Keratinocyte (primary cell): Measurements from ENCODE around the gene OPHN1. TPM values are rescaled to one million over a fixed set of nuclear protein-coding genes. Genes with fewer than 3 reads are reported as not detected.

ENCODE experiments used
- DNase-seq: peaks from one replicate; pipeline ENCODE4 v3.0.0-alpha.2; 2011; ENCODE audit warnings: low read depth, missing footprints, low spot score
- FAIRE-seq: peaks from 2 replicates; lab custom pipeline; 2011; peaks lifted over from hg19 to GRCh38; lab: Jason Lieb, UNC
- H2AFZ ChIP-seq: 2 replicates; pipeline ENCODE4 v1.6.0; 2012; ENCODE audit warnings: low read length, control low read depth, inconsistent platforms; ENCODE audit not compliant: control insufficient read depth
- H3K27ac ChIP-seq: 2 replicates; pipeline ENCODE4 v1.5.1; 2011; ENCODE audit warnings: low read length; ENCODE audit not compliant: control insufficient read depth, insufficient read depth
- H3K27me3 ChIP-seq: 3 replicates; pipeline ENCODE4 v1.6.0; 2011; ENCODE audit warnings: low read length; ENCODE audit not compliant: control insufficient read depth, insufficient read depth; ENCODE audit errors: extremely low read depth
- H3K36me3 ChIP-seq, 2 experiments: 2 replicates in 1 of 2; 3 replicates in 1 of 2; pipeline ENCODE4 v1.5.1; 2011; ENCODE audit warnings: low read length in 2 of 2, mild to moderate bottlenecking in 1 of 2; ENCODE audit not compliant: control insufficient read depth in 2 of 2, insufficient read depth in 2 of 2; ENCODE audit errors: extremely low read depth in 1 of 2
- H3K4me1 ChIP-seq: 3 replicates; pipeline ENCODE4 v1.5.1; 2011; ENCODE audit warnings: low read length; ENCODE audit not compliant: control insufficient read depth, insufficient read depth; ENCODE audit errors: extremely low read depth
- H3K4me2 ChIP-seq: 3 replicates; pipeline ENCODE4 v1.6.0; 2011; ENCODE audit warnings: low read depth, low read length; ENCODE audit not compliant: control insufficient read depth, insufficient read depth; ENCODE audit errors: extremely low read depth
- H3K4me3 ChIP-seq, 3 experiments: fragments of 200-600 bp in 1 of 3; sonication (generic) in 1 of 3; 2 replicates in 2 of 3; 3 replicates in 1 of 3; pipeline ENCODE4 v1.5.1; 2011 to 2016; ENCODE audit warnings: low read length in 3 of 3, mild to moderate bottlenecking in 3 of 3, control low read depth in 2 of 3, inconsistent platforms in 1 of 3, low read depth in 1 of 3, mixed read lengths in 1 of 3, mixed run types in 1 of 3, moderate library complexity in 1 of 3; ENCODE audit not compliant: control insufficient read depth in 2 of 3, insufficient read depth in 2 of 3; ENCODE audit errors: extremely low read depth in 1 of 3
- H3K79me2 ChIP-seq: 2 replicates; pipeline ENCODE4 v1.6.0; 2012; ENCODE audit warnings: low read length; ENCODE audit not compliant: control insufficient read depth, insufficient read depth
- H3K9ac ChIP-seq: 3 replicates; pipeline ENCODE4 v1.6.0; 2011; ENCODE audit warnings: low read length; ENCODE audit not compliant: control insufficient read depth, insufficient read depth; ENCODE audit errors: extremely low read depth
- H3K9me1 ChIP-seq: 3 replicates; pipeline ENCODE4 v1.6.0; 2011; ENCODE audit warnings: low read length; ENCODE audit not compliant: control insufficient read depth, insufficient read depth; ENCODE audit errors: extremely low read depth
- H3K9me3 ChIP-seq: 2 replicates; pipeline ENCODE4 v1.5.1; 2012; ENCODE audit warnings: low read depth, low read length; ENCODE audit not compliant: control insufficient read depth
- H4K20me1 ChIP-seq: 3 replicates; pipeline ENCODE4 v1.6.0; 2011; ENCODE audit warnings: low read length; ENCODE audit not compliant: control insufficient read depth, insufficient read depth; ENCODE audit errors: extremely low read depth
- CTCF ChIP-seq, 3 experiments: IDR thresholded peaks in 1 of 3; conservative IDR thresholded peaks in 1 of 3; optimal IDR thresholded peaks in 1 of 3; 2 replicates in 2 of 3; 3 replicates in 1 of 3; pipeline versions ENCODE3 to v1.5.1; 2011; ENCODE audit warnings: low read length in 3 of 3, mild to moderate bottlenecking in 3 of 3, moderate library complexity in 2 of 3, control low read depth in 1 of 3, inconsistent platforms in 1 of 3; ENCODE audit not compliant: insufficient read depth in 2 of 3; ENCODE audit errors: extremely low read depth in 1 of 3
- EZH2 ChIP-seq: IDR thresholded peaks from one replicate; pipeline ENCODE4 v1.6.1; 2012; ENCODE audit warnings: inconsistent platforms, mild to moderate bottlenecking, low read length, moderate library complexity
- dilution Hi-C: fragments of 300-500 bp; cut with MboI; formaldehyde crosslinking; loops from one replicate; pipeline ENCODE4 v1.7.0; 2020; ENCODE audit warnings: low sequenced_read_pairs; ENCODE audit not compliant: extremely low pct_ligation_motif_present
- polyA plus RNA-seq, 5 experiments: library from polyadenylated mRNA; depleted of rRNA in 3 of 5; stranded (reverse) in 3 of 5; stranded (forward) in 1 of 5; unstranded in 1 of 5; fragments of >200 nt; gene quantifications; 1 replicate in 1 of 5; 2 replicates in 3 of 5; 3 replicates in 1 of 5; pipeline versions ENCODE4 v1.2.1 to v1.2.3, GENCODE V29; 2011 to 2012; ENCODE audit warnings: missing spikeins in 2 of 5, low read depth in 1 of 5, low replicate concordance in 1 of 5

OPHN1 gene
- polyA plus RNA-seq, 1 donor (not counting 4 experiments of a cell fraction or from before 2014, with no cell fraction given) = 3.1 TPM

- no peak for DNase-seq
- Histone ChIP-seq H2AFZ (no peak overlapping the region), H4K20me1 (no peaks in the 10 kb centered on the region), H3K4me3 (no peak overlapping the region), H3K36me3 (no peaks in the 10 kb centered on the region), H3K79me2 (no peaks in the 10 kb centered on the region), H3K9ac (no peak overlapping the region), H3K27me3 (no peaks in the 10 kb centered on the region), H3K9me1 (no peaks in the 10 kb centered on the region), H3K4me1 (no peaks in the 10 kb centered on the region), H3K27ac (no peak overlapping the region), H3K4me2 (no peak overlapping the region), H3K9me3 (no peaks in the 10 kb centered on the region)
- dilution Hi-C loops = no loop called here
- no peak for FAIRE-seq
- TF ChIP-seq EZH2 (no peak), CTCF (optimal IDR thresholded peaks at IDR 0.05 in 1 of 3, IDR thresholded peaks at IDR 0.05 in 1 of 3, conservative IDR thresholded peaks at IDR 0.05 in 1 of 3; ENCODE audit: extremely low read depth in 1 of 3, insufficient read depth in 2 of 3, low read length in 3 of 3) (no peak)
Measured at GRCh38 chrX:68299898-68300297, 133.4 kb downstream of the OPHN1 start.

- Histone ChIP-seq H3K36me3 (no peaks in the 10 kb centered on the region), H3K4me3 (no peak overlapping the region), H3K9ac (no peak overlapping the region), H3K27me3 (no peaks in the 10 kb centered on the region), H2AFZ (no peak overlapping the region), H3K9me3 (no peaks in the 10 kb centered on the region), H3K4me2 (no peak overlapping the region), H3K79me2 (no peaks in the 10 kb centered on the region), H3K27ac (peak overlapping the region; percentile 13), H3K4me1 (peaks cover 4% of the 10 kb centered on the region), H3K9me1 (no peaks in the 10 kb centered on the region), H4K20me1 (no peaks in the 10 kb centered on the region)
- TF ChIP-seq CTCF (optimal IDR thresholded peaks at IDR 0.05 in 1 of 3, IDR thresholded peaks at IDR 0.05 in 1 of 3, conservative IDR thresholded peaks at IDR 0.05 in 1 of 3; ENCODE audit: extremely low read depth in 1 of 3, insufficient read depth in 2 of 3, low read length in 3 of 3) = no peak
- no peak for TF ChIP-seq EZH2
- DNase-seq (no peak), FAIRE-seq (no peak)
- dilution Hi-C loops = no loop called here
Measured at GRCh38 chrX:68292471-68292870, 140.8 kb downstream of the OPHN1 start.
